Umbilical cord (tissue), 2 donors: Measurements from ENCODE around the gene IRAK3. TPM values are rescaled to one million over a fixed set of nuclear protein-coding genes. Genes with fewer than 3 reads are reported as not detected.
"Not testable (repeated sequence)": the region's sequence is repeated elsewhere in the genome, so short reads cannot be mapped to it uniquely, and the experiment has no call there.

Experiments used
- DNase-seq: peaks from one replicate; pipeline ENCODE4 v3.0.0-alpha.2; 2015; ENCODE audit warnings: low spot score
- total RNA-seq: library from RNA; depleted of rRNA; stranded (reverse); fragments of >200 nt; gene quantifications from one replicate; pipeline ENCODE4 v1.2.3, GENCODE V29; 2014; ENCODE audit warnings: low replicate concordance; ENCODE audit not compliant: insufficient read depth

Gene IRAK3
- total RNA-seq, 1 donor from 2014 or later: 21.9 TPM

- DNase-seq: no peak
Observed at GRCh38 chr12:66206141-66206540, 17.1 kb downstream of the IRAK3 start.

DNA sequence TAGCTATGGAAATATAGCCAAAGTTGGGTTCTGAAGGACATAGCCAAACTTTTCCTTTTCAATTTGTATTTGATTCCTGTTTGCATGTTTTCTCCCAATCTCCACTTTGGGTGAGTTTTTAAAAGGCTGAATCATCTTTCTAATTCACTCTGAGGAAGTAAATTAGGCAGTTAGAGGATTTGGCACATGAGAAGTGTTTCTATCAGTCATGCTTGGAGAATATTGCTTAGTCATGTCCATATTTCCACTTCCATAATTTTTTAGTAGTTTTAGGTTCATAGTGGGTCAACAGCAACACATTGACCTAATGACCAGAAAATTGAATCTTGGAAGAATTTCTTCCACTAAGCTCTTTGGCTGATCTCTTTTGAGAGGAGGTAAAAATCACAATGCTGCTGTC lies 21.8 kb downstream of the IRAK3 start:
- DNase-seq: no peak

DNA sequence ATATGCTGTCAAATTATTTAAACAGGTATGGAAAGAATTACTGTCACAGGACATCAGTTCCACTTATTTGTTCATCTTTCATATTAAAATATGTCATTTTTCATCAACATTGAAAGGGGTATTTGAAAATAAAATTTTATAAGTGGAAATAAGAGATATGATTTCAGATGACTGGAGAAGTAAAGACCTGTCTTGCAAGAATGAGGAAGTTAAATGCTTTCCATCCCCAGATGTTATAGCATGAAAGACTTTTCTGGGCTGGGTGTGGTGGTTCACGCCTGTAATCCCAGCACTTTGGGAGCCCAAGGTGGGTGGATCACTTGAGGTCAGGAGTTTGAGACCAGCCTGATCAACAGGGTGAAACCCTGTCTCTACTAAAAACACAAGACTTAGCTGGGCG lies 22.6 kb downstream of the IRAK3 start:
- not testable (repeated sequence) for DNase-seq

DNA sequence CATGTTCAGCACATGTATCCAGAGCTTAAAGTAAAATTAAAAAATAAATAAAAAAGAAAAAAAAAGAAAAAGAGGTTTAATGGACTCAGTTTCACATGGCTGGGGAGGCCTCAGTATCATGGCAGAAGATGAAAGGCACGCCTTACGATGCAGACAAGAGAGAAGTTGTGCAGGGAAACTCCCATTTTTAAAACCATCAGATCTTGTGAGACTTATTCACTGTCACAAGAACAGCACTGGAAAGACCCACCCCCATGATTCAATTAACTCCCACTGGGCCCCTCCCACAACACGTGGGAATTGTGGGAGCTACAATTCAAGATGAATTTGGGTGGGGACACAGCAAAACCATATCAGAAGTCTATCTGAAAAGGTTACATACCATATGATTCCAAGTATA lies 24.0 kb downstream of the IRAK3 start:
- not testable (repeated sequence) for DNase-seq

GRCh38 chr12:66217342-66217917 lies 28.4 kb downstream of the IRAK3 start:
- no peak for DNase-seq

- DNase-seq: no peak
Observed at GRCh38 chr12:66228462-66228861, 39.4 kb downstream of the IRAK3 start.

DNA sequence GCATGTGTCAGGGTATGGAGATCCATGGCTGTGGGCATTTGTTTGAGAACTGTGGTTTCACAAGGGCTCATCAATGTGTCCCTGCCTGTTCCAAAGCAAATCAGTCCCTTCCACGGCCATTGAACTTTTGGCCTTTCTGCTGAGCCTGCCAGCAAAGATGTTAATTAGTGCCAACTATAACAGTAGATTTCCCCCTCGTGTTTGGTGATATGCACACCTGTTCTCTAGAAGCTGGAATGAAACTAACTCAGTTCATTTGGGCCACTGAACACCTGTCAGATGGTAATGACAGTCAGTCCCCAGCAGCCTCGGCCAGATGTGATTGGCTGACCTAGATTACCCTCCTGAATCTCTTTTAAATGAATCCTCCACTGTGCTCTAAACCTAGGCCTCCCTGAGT lies 43.2 kb downstream of the IRAK3 start:
- no peak for DNase-seq

GRCh38 chr12:66234037-66234693 lies 45.2 kb downstream of the IRAK3 start:
- not testable (repeated sequence) for DNase-seq

DNA sequence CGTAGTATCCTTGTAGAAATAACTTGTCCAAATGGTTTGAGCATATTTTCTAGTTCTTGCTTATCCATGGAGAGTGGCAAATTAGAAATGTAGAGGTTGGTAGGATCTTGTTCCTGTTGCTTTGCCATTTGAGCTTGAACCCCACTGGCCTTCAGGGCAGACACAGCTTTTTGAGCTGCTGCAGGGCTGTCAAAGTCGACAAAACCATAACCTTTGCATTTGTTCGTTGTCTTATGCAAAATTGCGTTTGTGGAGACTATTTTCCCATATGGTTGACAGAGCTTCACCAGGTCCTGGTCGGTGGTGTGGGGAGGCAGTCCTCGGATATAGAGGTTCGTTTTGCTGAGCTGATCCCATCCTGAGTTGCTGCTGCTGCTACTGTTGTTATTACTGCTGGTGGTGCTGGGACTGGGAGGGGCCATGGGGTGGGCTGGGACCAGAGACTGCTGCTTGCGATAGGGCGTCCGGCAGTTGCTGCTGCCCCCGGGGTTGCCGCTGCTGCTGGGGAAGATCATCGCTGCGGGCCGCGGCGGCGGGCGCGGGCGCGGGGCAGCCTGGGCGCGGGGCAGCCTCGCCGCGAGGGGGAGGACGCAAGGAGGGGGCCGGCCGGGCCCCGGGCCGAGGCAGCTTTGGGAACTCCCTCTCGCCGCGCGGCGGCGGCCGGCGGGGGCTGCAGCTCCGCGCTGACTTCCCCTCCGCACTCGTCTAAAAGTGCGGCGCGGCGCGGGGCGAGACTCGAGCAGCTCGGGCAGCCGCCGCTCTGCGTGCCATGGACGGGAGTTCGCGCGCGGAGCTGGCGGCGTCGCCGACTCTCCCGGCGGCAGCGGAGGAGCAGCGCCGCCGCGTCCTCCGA lies 46.0 kb downstream of the IRAK3 start:
- DNase-seq: peak; percentile 56

- DNase-seq: no peak
Observed at GRCh38 chr12:66235626-66236281, 46.7 kb downstream of the IRAK3 start.

DNA sequence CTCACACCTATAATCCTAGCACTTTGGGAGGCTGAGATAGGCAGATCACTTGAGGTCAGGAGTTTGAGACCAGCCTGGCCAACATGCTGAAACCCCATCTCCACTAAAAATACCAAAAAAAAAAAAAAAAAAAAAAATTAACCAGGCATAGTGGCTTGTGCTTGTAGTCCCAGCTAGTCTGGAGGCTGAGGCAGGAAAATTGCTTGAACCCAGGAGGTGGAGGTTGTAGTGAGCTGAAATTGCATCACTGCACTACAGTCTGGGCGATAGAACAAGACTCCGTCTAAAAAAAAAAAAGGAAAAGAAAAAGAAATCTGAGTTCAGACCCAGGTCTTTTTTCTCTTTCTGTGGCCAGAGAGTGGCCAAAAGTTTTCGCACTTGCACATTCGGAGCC lies 47.3 kb downstream of the IRAK3 start:
- not testable (repeated sequence) for DNase-seq

GRCh38 chr12:66236969-66237368 lies 48.0 kb downstream of the IRAK3 start:
- no peak for DNase-seq

- DNase-seq: no peak
Observed at GRCh38 chr12:66237505-66238175, 48.6 kb downstream of the IRAK3 start.

GRCh38 chr12:66239295-66239694 lies 50.3 kb downstream of the IRAK3 start:
- no peak for DNase-seq

- DNase-seq: no peak
Observed at GRCh38 chr12:66240096-66240820, 51.2 kb downstream of the IRAK3 start.

GRCh38 chr12:66241061-66242043 lies 52.3 kb downstream of the IRAK3 start:
- no peak for DNase-seq

- no peak for DNase-seq
Observed at GRCh38 chr12:66242311-66242710, 53.3 kb downstream of the IRAK3 start.

DNA sequence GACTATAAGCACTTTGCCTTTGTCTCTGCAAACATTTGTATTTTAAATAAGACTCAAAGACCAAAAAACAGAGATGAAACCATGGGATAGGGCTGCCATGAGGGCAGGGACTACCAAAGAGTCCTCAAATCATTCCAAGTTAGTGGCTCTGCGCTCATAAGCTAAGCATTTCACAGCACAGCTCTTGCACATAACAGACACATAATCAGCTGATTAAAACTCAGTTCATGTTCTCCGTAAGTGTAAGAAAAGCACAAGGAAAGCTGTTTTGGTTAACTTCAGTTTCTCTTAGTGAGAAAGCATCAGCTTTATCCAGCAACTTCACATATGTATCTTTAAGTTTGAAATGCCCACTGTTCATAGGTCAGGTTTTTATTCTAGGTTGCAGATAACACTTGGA lies 54.9 kb downstream of the IRAK3 start:
- DNase-seq: no peak

GRCh38 chr12:66244446-66244845 lies 55.4 kb downstream of the IRAK3 start:
- DNase-seq: no peak

GRCh38 chr12:66247741-66248140 lies 58.7 kb downstream of the IRAK3 start:
- no peak for DNase-seq
